ENCODE results near the gene PCDHB13. TPM values are rescaled to one million over a fixed set of nuclear protein-coding genes. Genes with fewer than 3 reads are reported as not detected.
A peak's percentile ranks its signal among the peaks of the same experiment; 100 is the strongest.
"Not testable (repeated sequence)": the region's sequence is repeated elsewhere in the genome, so short reads cannot be mapped to it uniquely, and the experiment has no call there.

Gene PCDHB13
- total and polyA plus RNA-seq, 2 of the 4 experiments (the other 2 are of a cell fraction): 0.18 to 0.26 TPM

DNA sequence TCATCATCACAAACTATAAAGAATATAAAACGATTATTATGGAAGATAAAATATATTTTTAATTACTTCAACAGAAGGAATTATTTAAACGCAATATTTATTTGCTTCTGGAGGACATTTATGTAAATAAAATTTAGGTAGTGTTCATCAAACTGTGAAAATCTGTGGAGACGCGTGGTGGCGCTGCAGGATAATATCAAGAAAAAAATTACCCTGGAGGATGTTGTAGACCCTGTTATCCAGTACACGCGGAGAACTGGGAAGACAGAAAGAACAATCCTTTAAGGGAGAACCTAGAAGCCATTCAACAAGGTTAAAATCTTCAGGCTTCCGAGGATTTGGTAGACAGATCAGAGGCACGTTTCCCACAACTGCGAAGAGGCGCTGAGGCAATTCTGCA is 5.2 kb upstream of the PCDHB13 start, which contains the start of gene PCDHB12:
TSS of gene PCDHB12 (plus strand) at position 242 of the 400 bp plus-strand sequence. CDS start 189 bp downstream, outside the sequence.
- Histone ChIP-seq H3K4me1 (ENCODE audit: control insufficient read depth, insufficient read depth, low read length) (no peaks in the 10 kb centered on the region), H3K9me3 (ENCODE audit: control insufficient read depth, insufficient read depth, low read length) (peaks cover 14% of the 10 kb centered on the region; the same call in 1 of the 2 replicates), H2BK5ac (ENCODE audit: low read depth, low read length, poor library complexity, severe bottlenecking) (no peak within 1 kb of the TSS), H4K8ac (ENCODE audit: low read depth in 2 of 2, low read length in 2 of 2) (no peak within 1 kb of the TSS), H3K14ac (replicated peaks; ENCODE audit: low read depth, low read length) (no peak within 1 kb of the TSS), H3K56ac (ENCODE audit: extremely low read depth, insufficient read depth, low read length) (no peak within 1 kb of the TSS), H2AFZ (replicated peaks; ENCODE audit: low read length, poor library complexity) (no peak within 1 kb of the TSS), H4K91ac (ENCODE audit: insufficient read depth, low read depth, low read length) (no peak within 1 kb of the TSS), H3K36me3 (ENCODE audit: control insufficient read depth, insufficient read depth, low read length) (no peaks in the 10 kb centered on the region), H3K18ac (ENCODE audit: low read depth, low read length) (no peak within 1 kb of the TSS), H3K4me2 (ENCODE audit: low read depth, low read length) (peak within 1 kb of the TSS; percentile 31), H3K9me1 (ENCODE audit: insufficient read depth, low read length) (no peaks in the 10 kb centered on the region), H3K27me3 (ENCODE audit: control insufficient read depth, insufficient read depth, low read length) (no peaks in the 10 kb centered on the region), H3K79me1 (ENCODE audit: low read depth in 1 of 2, low read length in 2 of 2) (no peaks in the 10 kb centered on the region), H3K23ac (ENCODE audit: low read depth, low read length) (no peak within 1 kb of the TSS), H2BK15ac (ENCODE audit: low read depth, low read length) (no peak within 1 kb of the TSS), H2BK20ac (ENCODE audit: low read depth, low read length) (no peak within 1 kb of the TSS), H3K27ac (ENCODE audit: insufficient read depth, low read length) (no peak within 1 kb of the TSS), H4K20me1 (ENCODE audit: insufficient read depth, low read length) (no peaks in the 10 kb centered on the region), H3K9ac (ENCODE audit: low read depth, low read length) (no peak within 1 kb of the TSS; the same call in 1 of the 2 replicates), H2AK9ac (replicated peaks; ENCODE audit: low read depth, low read length, poor library complexity) (no peak within 1 kb of the TSS), H2BK120ac (ENCODE audit: low read depth, low read length) (no peak within 1 kb of the TSS), H2AK5ac (ENCODE audit: low read depth, low read length) (no peak within 1 kb of the TSS), H3K4me3 (ENCODE audit: insufficient read depth, low read depth, low read length) (peak within 1 kb of the TSS; percentile 60), H3K4ac (ENCODE audit: low read depth, low read length) (no peak within 1 kb of the TSS), H4K5ac (ENCODE audit: low read depth, low read length) (no peak within 1 kb of the TSS)
- intact Hi-C loops (cut with micrococcal nuclease) (no loop called here), in situ Hi-C loops (cut with MboI; ENCODE audit: low sequenced_read_pairs) (no loop called here), dilution Hi-C loops (cut with HindIII; ENCODE audit: low sequenced_read_pairs, unreplicated experiment) (no loop called here)
- ChIA-PET POLR2A (ENCODE audit: unreplicated experiment) (no interaction called here), CTCF (interaction anchor here (0.6 to 0.9 kb wide), 3 partner anchors 10 to 209 kb away, joined by 3 read pairs; partner anchors contain the start of genes PCDHB9 and PCDHGB7)
- peak; percentile 44 for ATAC-seq (ENCODE audit: low read depth)
- DNase-seq: peak; percentile 2
- 0% methylated on average over 1 of the region's 11 CpGs; no CpG with 5 or more reads in 1 of the 2 experiments for WGBS, 2 experiments (ENCODE audit: extremely low coverage in 2 of 2, insufficient read length in 1 of 2)
- BruUV-seq (replicated peaks): no TSS peak
- TF ChIP-seq POLR2A (IDR thresholded peaks at IDR 0.05; ENCODE audit: low read depth, low read length) (no peak), FOS (IDR thresholded peaks at IDR 0.05; ENCODE audit: low read depth, low read length) (no peak)
- TF ChIP-seq, protein P1, sequence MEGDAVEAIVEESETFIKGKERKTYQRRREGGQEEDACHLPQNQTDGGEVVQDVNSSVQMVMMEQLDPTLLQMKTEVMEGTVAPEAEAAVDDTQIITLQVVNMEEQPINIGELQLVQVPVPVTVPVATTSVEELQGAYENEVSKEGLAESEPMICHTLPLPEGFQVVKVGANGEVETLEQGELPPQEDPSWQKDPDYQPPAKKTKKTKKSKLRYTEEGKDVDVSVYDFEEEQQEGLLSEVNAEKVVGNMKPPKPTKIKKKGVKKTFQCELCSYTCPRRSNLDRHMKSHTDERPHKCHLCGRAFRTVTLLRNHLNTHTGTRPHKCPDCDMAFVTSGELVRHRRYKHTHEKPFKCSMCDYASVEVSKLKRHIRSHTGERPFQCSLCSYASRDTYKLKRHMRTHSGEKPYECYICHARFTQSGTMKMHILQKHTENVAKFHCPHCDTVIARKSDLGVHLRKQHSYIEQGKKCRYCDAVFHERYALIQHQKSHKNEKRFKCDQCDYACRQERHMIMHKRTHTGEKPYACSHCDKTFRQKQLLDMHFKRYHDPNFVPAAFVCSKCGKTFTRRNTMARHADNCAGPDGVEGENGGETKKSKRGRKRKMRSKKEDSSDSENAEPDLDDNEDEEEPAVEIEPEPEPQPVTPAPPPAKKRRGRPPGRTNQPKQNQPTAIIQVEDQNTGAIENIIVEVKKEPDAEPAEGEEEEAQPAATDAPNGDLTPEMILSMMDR (conservative IDR thresholded peaks at IDR 0.05; ENCODE audit: low read depth, low read length): peak; percentile 31

DNA sequence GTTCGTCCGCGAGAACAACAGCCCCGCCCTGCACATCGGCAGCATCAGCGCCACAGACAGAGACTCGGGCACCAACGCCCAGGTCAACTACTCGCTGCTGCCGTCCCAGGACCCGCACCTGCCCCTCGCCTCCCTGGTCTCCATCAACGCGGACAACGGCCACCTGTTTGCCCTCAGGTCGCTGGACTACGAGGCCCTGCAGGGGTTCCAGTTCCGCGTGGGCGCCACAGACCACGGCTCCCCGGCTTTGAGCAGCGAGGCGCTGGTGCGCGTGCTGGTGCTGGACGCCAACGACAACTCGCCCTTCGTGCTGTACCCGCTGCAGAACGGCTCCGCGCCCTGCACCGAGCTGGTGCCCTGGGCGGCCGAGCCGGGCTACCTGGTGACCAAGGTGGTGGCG is 3.4 kb upstream of the PCDHB13 start:
- intact Hi-C loops (cut with micrococcal nuclease); H2AK9ac ChIP-seq (replicated peaks; ENCODE audit: low read depth, low read length, poor library complexity); H3K9me1 ChIP-seq (ENCODE audit: insufficient read depth, low read length); H2BK20ac ChIP-seq (ENCODE audit: low read depth, low read length); H4K8ac ChIP-seq (ENCODE audit: low read depth in 2 of 2, low read length in 2 of 2); POLR2A ChIA-PET (ENCODE audit: unreplicated experiment); H3K9ac ChIP-seq (ENCODE audit: low read depth, low read length); H3K23ac ChIP-seq (ENCODE audit: low read depth, low read length); H3K4ac ChIP-seq (ENCODE audit: low read depth, low read length); H3K56ac ChIP-seq (ENCODE audit: extremely low read depth, insufficient read depth, low read length); H2AK5ac ChIP-seq (ENCODE audit: low read depth, low read length); H2BK15ac ChIP-seq (ENCODE audit: low read depth, low read length); H4K5ac ChIP-seq (ENCODE audit: low read depth, low read length); H2AFZ ChIP-seq (replicated peaks; ENCODE audit: low read length, poor library complexity); H3K79me1 ChIP-seq (ENCODE audit: low read depth in 1 of 2, low read length in 2 of 2); H2BK5ac ChIP-seq (ENCODE audit: low read depth, low read length, poor library complexity, severe bottlenecking); H2BK120ac ChIP-seq (ENCODE audit: low read depth, low read length); BruUV-seq (replicated peaks); H3K4me3 ChIP-seq (ENCODE audit: insufficient read depth, low read depth, low read length); H3K4me1 ChIP-seq (ENCODE audit: control insufficient read depth, insufficient read depth, low read length); H3K27ac ChIP-seq (ENCODE audit: insufficient read depth, low read length); H4K91ac ChIP-seq (ENCODE audit: insufficient read depth, low read depth, low read length); H3K14ac ChIP-seq (replicated peaks; ENCODE audit: low read depth, low read length); in situ Hi-C loops (cut with MboI; ENCODE audit: low sequenced_read_pairs); DNase-seq; H3K36me3 ChIP-seq (ENCODE audit: control insufficient read depth, insufficient read depth, low read length); H3K4me2 ChIP-seq (ENCODE audit: low read depth, low read length); dilution Hi-C loops (cut with HindIII; ENCODE audit: low sequenced_read_pairs, unreplicated experiment); H3K27me3 ChIP-seq (ENCODE audit: control insufficient read depth, insufficient read depth, low read length); H3K18ac ChIP-seq (ENCODE audit: low read depth, low read length); CTCF ChIA-PET; ATAC-seq (ENCODE audit: low read depth); H4K20me1 ChIP-seq (ENCODE audit: insufficient read depth, low read length): not testable (repeated sequence)
- peaks cover 20% of the 10 kb centered on the region; the same call in 1 of the 2 replicates for H3K9me3 ChIP-seq (ENCODE audit: control insufficient read depth, insufficient read depth, low read length)
- 48% methylated on average over 10 of the region's 39 CpGs; no CpG with 5 or more reads in 1 of the 2 experiments for WGBS, 2 experiments (ENCODE audit: extremely low coverage in 2 of 2, insufficient read length in 1 of 2)
